Neural cell (in vitro differentiated cells): ENCODE results near the gene FGF6.

Source experiments
- CTCF ChIP-seq: fragments of 450-650 bp; IDR thresholded peaks from 2 replicates; pipeline ENCODE4 v1.5.1; 2014; ENCODE audit warnings: antibody characterized with exemption, mild to moderate bottlenecking, moderate library complexity; ENCODE audit not compliant: poor library complexity, severe bottlenecking
- EP300 ChIP-seq: fragments of 450-650 bp; conservative IDR thresholded peaks from 2 replicates; pipeline ENCODE4 v1.6.1; 2014; ENCODE audit warnings: antibody characterized with exemption, mild to moderate bottlenecking, moderate library complexity; ENCODE audit not compliant: poor library complexity, severe bottlenecking
- EZH2 ChIP-seq: fragments of 200-600, 300-800 bp; shearing (Covaris generic), sonication (generic); IDR thresholded peaks from 2 replicates; pipeline ENCODE4 v1.6.1; 2014; ENCODE audit warnings: antibody characterized with exemption, low read length, borderline replicate concordance, mild to moderate bottlenecking; ENCODE audit not compliant: insufficient read depth, poor library complexity, severe bottlenecking
- MXI1 ChIP-seq: fragments of 450-650 bp; conservative IDR thresholded peaks from 2 replicates; pipeline ENCODE4 v1.6.1; 2014; ENCODE audit warnings: antibody characterized with exemption, mild to moderate bottlenecking; ENCODE audit not compliant: poor library complexity, severe bottlenecking
- POLR2AphosphoS5 ChIP-seq: IDR thresholded peaks from 2 replicates; pipeline ENCODE4 v1.6.1; 2012
- RAD21 ChIP-seq: fragments of 450-650 bp; conservative IDR thresholded peaks from 2 replicates; pipeline ENCODE4 v1.6.1; 2014; ENCODE audit warnings: antibody characterized with exemption, mild to moderate bottlenecking, moderate library complexity
- REST ChIP-seq: IDR thresholded peaks from 2 replicates; pipeline ENCODE4 v1.6.1; 2012; ENCODE audit warnings: borderline replicate concordance
- TAF1 ChIP-seq: IDR thresholded peaks from 2 replicates; pipeline ENCODE4 v1.6.1; 2012; ENCODE audit warnings: low read depth

GRCh38 chr12:4472046-4472445 lies 26.4 kb upstream of the FGF6 start:
- TF ChIP-seq CTCF (no peak), REST (no peak), EZH2 (no peak), RAD21 (no peak), POLR2AphosphoS5 (no peak), EP300 (no peak), TAF1 (no peak), MXI1 (no peak)
